Activated naive CD8-positive, alpha-beta T cell (primary cell): ENCODE data around the gene C11orf52.

Experiments used
- H3K27ac Mint-ChIP-seq: one replicate; pipeline ENCODE4 v1.8.0; 2021; ENCODE audit warnings: mixed read lengths
- H3K27me3 Mint-ChIP-seq: one replicate; pipeline ENCODE4 v1.8.0; 2021; ENCODE audit warnings: mixed read lengths
- H3K36me3 Mint-ChIP-seq: one replicate; pipeline ENCODE4 v1.8.0; 2021; ENCODE audit warnings: mixed read lengths
- H3K4me1 Mint-ChIP-seq: one replicate; pipeline ENCODE4 v1.8.0; 2021; ENCODE audit warnings: low read depth, mixed read lengths
- H3K4me3 Mint-ChIP-seq: one replicate; pipeline ENCODE4 v1.8.0; 2021; ENCODE audit warnings: mild to moderate bottlenecking, mixed read lengths
- H3K9me3 Mint-ChIP-seq: one replicate; pipeline ENCODE4 v1.8.0; 2021; ENCODE audit warnings: low read depth, mixed read lengths

Gene C11orf52

DNA sequence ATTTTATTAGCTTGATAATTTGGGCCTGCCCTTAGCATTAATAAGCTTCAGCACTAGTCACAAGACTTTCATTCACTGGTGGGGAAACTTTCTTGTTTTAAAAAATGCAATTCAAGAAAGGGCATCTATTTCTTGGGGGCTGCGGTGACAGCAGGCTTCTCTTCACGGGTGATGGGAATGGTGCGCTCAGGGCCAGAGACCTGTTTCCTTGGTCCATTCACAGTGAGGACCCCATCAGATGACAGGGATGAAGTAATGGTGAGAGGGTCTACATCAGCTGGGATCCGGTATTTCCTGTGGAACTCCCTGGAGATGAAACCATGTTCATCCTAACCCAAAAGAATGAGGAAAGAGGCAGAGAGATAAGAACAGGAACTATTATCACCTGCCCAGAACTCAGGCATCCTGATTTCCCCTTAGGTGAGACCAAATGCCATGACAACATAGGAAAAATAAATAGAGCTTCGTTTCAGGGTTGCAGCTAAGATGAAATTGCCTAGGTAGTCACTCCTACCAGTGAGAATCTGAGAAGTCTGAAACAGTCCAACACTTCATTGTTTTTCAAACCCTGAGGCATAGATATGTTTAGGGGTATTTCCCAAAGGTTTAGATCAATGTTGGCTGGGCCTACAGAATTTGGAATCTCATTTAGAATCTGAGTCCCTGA is 9.9 kb upstream of the C11orf52 start:
- Mint-ChIP-seq H3K27me3 (peaks cover 14% of the 10 kb centered on the region), H3K27ac (no peak overlapping the region), H3K36me3 (peaks cover 6% of the 10 kb centered on the region), H3K9me3 (no peaks in the 10 kb centered on the region), H3K4me1 (no peaks in the 10 kb centered on the region), H3K4me3 (no peak overlapping the region)

DNA sequence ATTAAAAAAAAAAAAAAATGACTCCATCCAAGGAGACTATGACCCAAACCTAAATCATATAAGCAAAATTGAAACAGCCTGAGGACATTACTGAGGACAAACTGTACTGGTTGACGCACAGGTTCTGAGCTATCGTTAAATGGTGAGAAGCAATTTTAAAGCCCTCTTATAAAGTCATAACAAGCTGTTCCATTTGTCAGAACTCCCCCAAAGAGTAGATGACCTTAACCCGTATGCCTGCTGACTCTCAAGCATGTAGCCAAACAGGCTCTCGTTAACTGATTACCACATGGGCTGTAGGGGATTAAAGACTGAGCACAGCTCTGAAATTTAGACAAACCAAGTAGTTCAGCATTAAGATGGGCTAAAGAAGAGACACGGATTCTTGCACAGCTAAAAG is 9.3 kb upstream of the C11orf52 start:
- Mint-ChIP-seq H3K4me1 (no peaks in the 10 kb centered on the region), H3K4me3 (no peak overlapping the region), H3K27ac (no peak overlapping the region), H3K36me3 (peaks cover 6% of the 10 kb centered on the region), H3K27me3 (peaks cover 16% of the 10 kb centered on the region), H3K9me3 (no peaks in the 10 kb centered on the region)

DNA sequence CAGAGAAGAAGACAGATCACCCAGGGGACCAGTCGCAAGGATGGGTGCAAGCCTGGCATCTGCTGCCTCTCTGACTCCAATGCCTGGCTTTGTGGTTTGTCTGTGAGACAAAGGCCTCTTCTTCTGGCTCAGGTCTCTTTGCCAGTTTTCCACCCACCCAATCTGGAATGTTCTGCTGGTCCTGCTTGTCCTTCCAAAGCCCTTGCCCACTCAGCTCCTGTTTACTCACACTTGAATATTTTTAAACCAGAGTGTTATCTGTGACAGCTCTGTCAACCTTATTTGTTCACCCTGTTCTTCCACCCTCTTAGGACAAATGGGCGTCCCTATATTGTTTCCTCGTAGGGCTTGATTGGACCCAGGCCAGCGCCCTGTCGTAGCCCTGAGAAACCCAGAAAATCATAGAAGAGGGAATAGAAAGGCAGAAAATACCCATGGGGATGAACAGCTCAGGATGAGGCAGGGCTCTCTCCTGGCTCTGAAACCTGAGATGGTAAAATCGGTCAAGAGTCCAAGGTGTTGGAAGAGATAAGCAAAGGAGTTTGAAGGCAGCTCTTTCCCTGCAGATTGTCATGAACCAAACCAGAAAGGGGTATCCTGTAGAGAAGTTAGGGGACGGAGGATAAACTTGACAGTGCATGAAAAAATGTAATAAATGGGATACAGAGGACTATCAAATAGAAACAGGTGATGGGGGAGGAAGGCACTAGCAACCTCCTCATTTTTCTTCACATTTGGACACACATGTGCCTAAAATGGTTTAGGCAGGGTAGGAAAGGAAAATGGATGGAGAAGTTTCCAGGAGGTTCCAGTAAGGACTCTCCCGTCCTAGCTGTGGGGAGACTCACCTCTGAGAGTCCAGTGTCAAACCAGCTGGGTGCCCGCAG is 7.8 kb upstream of the C11orf52 start:
- Mint-ChIP-seq H3K27me3 (peaks cover 18% of the 10 kb centered on the region), H3K4me3 (no peak overlapping the region), H3K27ac (no peak overlapping the region), H3K9me3 (no peaks in the 10 kb centered on the region), H3K4me1 (no peaks in the 10 kb centered on the region), H3K36me3 (no peaks in the 10 kb centered on the region)

DNA sequence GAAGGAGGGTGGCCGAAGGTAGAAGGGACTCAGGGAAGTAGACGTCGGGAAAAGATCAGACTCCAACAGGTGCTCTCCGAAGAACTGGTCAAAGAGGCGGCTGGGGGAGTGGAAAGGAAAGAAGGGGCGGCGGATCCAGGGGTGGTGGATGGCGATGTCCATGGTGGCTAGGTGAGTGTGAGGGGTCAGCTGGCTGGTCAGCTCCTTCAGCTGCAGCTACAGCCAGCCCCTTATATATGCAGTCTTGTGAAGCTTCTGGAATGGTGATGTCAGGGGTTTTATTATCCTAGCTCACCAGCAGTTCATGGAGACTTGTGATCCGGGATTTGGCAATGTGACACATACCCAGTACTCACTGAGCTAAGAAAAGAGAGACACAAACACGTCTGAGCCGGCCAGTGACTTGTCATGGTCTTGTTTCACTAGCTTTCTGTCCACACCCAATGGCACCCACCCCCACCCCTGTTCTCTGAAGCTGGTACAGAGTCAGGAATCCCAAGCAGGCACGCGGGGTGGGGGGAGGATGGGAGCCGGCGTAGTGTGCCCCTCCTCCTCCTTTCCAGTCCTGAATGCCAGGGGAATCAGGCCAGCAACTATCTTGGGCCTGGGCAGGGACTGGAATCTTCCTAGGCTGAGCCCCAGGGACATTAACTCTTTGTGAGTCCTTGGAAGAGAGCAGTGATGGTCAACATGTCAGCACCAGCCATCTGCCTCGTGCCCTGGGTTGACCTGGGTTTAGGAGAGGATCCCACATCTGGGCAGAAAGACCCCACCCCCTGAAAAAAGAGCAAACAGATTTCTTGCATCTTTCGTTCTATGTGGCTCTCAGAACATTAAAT is 6.9 kb upstream of the C11orf52 start, which contains the start of gene CRYAB:
CRYAB (minus strand) TSS at position 208 of the 839 bp plus-strand sequence; CDS start at position 162, 46 bp downstream.
- H3K27ac Mint-ChIP-seq, result no peak within 1 kb of the TSS
- H3K4me3 Mint-ChIP-seq, result no peak within 1 kb of the TSS
- H3K27me3 Mint-ChIP-seq, result peaks cover 20% of the 10 kb centered on the region
- no peaks in the 10 kb centered on the region for H3K36me3 Mint-ChIP-seq
- H3K9me3 Mint-ChIP-seq, result no peaks in the 10 kb centered on the region
- no peaks in the 10 kb centered on the region for H3K4me1 Mint-ChIP-seq

DNA sequence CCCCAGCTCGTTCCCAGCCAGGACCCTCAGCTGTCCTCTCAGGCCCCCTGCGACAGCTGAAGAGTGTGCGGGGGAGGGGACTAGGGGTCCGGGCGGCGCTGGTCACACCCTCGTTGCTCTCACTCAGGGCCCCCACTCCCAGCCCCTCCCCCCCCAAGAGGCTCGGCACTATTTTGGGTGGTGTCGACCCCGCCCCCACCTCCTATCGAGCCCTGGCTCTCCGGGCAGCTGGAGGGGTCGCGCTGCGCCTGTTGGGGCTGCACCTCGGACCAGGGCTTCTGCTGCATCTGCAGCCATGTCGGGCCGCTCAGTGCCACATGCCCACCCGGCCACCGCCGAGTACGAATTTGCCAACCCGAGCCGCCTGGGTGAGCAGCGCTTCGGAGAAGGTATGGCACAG is 6.2 kb upstream of the C11orf52 start, which contains the start of gene HSPB2:
HSPB2 (plus strand) TSS at position 200 of the 400 bp plus-strand sequence; CDS start at position 296, 96 bp downstream.
- Mint-ChIP-seq H3K9me3 (no peaks in the 10 kb centered on the region), H3K27ac (no peak within 1 kb of the TSS), H3K27me3 (peaks cover 23% of the 10 kb centered on the region), H3K36me3 (no peaks in the 10 kb centered on the region), H3K4me3 (no peak within 1 kb of the TSS), H3K4me1 (no peaks in the 10 kb centered on the region)

DNA sequence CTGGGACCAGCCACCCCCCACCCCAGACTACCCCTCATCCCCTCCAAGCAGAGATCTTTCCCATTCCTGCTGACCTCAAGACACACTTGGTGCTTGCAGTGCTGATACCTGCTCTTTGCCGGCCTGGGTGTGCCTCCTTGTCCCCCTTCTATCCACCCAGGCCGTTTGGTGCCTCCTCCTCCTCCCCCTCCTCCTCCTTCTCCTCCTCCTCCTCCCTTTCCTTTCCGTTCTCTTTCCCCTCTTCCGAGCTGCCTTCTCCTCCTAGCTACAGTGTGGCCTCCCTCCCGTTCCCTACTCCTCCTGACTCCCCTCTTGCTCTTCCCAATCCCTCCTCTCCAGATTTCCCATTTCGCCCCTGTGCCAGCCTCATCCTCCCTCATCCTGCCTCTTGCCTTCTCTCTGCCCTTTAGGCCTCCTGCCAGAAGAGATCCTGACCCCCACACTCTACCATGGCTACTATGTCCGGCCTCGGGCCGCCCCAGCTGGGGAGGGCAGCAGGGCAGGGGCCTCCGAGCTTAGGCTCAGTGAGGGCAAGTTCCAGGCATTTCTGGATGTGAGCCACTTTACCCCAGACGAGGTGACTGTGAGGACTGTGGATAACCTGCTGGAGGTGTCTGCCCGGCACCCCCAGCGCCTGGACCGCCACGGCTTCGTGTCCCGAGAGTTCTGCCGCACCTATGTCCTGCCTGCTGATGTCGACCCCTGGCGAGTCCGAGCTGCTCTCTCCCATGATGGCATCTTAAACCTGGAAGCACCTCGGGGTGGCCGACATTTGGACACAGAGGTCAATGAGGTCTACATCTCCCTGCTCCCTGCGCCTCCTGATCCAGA is 5.5 kb upstream of the C11orf52 start:
- Mint-ChIP-seq H3K4me3 (no peak overlapping the region), H3K36me3 (no peaks in the 10 kb centered on the region), H3K4me1 (no peaks in the 10 kb centered on the region), H3K9me3 (no peaks in the 10 kb centered on the region), H3K27me3 (peaks cover 28% of the 10 kb centered on the region), H3K27ac (no peak overlapping the region)

DNA sequence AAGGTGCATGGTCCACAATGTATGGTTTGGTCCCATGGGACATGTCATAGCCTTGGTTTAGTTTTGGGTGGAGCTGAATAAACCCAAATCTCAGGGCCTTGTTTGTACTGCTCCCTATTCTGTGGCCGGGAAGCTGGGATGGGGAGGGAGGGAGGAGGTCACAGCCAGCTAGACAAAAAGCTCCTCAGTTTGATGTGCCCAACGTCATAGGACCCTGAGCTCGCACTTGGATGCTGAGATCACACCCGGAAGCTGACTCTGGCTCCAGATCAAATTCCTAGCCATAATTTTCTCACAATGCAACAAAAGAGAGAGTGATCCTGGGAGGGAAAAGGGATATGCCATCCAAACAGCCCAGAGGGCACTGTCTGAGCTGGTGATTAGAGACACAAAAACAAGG is 4.7 kb upstream of the C11orf52 start:
- H3K27ac Mint-ChIP-seq, result no peak overlapping the region
- H3K4me3 Mint-ChIP-seq, result no peak overlapping the region
- no peaks in the 10 kb centered on the region for H3K9me3 Mint-ChIP-seq
- H3K27me3 Mint-ChIP-seq, result peaks cover 28% of the 10 kb centered on the region
- H3K4me1 Mint-ChIP-seq, result no peaks in the 10 kb centered on the region
- no peaks in the 10 kb centered on the region for H3K36me3 Mint-ChIP-seq

DNA sequence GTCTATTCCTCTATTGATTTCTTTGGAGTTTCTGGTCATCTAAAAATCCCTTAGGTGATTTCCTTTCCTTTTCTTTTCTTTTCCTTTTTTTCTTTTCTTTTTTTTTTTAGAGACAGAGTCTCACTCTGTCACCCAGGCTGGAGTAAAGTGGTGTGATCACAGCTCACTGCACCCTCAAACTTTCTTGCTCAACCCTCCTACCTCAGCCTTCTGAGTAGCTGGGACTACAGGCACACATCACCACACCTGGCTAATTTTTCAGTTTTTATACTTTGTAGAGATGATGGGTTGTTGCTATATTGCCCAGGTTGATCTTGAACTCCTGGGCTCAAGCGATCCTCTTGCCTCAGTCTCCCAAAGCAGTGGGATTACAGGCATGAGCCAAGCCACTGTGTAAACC is 1.9 kb upstream of the C11orf52 start:
- H3K27ac Mint-ChIP-seq, result no peak overlapping the region
- no peaks in the 10 kb centered on the region for H3K4me1 Mint-ChIP-seq
- H3K9me3 Mint-ChIP-seq, result no peaks in the 10 kb centered on the region
- H3K27me3 Mint-ChIP-seq, result peaks cover 23% of the 10 kb centered on the region
- H3K36me3 Mint-ChIP-seq, result no peaks in the 10 kb centered on the region
- H3K4me3 Mint-ChIP-seq, result no peak overlapping the region

DNA sequence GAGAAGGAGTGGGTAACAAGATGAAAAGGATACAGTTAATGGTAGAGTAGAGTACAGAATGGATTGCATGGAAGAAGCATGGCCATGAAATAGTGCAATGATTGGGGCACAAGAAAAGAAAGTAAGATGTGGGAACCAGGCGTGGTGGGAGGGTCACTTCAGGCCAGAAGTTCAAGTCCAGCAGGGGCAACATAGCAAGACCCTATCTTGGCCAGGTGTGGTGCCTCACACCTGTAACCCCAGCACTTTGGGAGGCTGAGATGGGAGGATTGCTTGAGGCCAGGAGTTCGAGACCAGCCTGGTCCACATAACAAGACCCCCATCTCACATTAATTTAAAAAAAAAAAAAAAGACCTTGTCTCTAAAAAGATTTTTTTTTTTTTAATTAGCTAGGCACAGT is 1.4 kb upstream of the C11orf52 start:
- Mint-ChIP-seq H3K4me3 (no peak overlapping the region), H3K9me3 (no peaks in the 10 kb centered on the region), H3K27me3 (peaks cover 23% of the 10 kb centered on the region), H3K27ac (no peak overlapping the region), H3K4me1 (no peaks in the 10 kb centered on the region), H3K36me3 (no peaks in the 10 kb centered on the region)

DNA sequence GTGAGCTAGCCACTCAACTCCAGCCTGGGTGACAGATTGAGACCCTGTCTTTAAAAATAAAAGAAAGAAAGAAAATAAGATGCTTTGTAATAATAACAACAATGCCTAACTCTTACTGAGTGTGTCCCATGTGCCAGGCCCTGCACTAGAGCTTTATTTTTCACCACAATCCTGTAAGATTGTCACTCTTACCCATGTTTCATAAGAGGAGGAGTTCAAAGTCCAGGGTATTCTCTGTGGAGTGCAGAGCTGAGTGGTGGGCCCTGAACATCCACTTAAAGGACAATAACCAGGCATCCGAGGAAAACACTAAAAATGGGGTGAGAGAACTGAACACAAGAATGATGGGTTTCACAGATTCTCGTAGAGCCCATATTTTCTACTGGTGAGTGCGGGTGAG is 925 bp upstream of the C11orf52 start:
- no peaks in the 10 kb centered on the region for H3K4me1 Mint-ChIP-seq
- H3K9me3 Mint-ChIP-seq, result no peaks in the 10 kb centered on the region
- peaks cover 23% of the 10 kb centered on the region for H3K27me3 Mint-ChIP-seq
- no peaks in the 10 kb centered on the region for H3K36me3 Mint-ChIP-seq
- no peak overlapping the region for H3K27ac Mint-ChIP-seq
- H3K4me3 Mint-ChIP-seq, result no peak overlapping the region

DNA sequence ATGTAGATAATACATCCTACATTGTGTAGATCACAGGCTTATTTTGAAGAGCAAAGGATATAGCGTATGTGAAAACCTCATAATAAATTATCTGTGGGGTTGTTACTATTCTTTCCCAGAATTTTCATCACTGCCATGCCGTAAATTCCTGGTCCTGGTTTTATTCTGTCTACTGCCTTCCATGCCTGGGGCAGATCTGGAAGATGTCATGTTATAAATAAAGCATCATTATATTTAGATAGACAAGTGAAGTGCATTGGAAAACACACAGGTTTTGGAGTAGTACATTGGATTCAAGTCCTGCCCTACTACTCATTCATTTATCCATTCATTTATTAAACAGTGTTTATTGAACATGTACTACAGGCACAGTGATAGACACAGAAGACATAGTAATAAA is 2.2 kb downstream of the C11orf52 start:
- Mint-ChIP-seq H3K36me3 (no peaks in the 10 kb centered on the region), H3K4me1 (peaks cover 3% of the 10 kb centered on the region), H3K27me3 (peaks cover 15% of the 10 kb centered on the region), H3K4me3 (no peak overlapping the region), H3K9me3 (no peaks in the 10 kb centered on the region), H3K27ac (no peak overlapping the region)

DNA sequence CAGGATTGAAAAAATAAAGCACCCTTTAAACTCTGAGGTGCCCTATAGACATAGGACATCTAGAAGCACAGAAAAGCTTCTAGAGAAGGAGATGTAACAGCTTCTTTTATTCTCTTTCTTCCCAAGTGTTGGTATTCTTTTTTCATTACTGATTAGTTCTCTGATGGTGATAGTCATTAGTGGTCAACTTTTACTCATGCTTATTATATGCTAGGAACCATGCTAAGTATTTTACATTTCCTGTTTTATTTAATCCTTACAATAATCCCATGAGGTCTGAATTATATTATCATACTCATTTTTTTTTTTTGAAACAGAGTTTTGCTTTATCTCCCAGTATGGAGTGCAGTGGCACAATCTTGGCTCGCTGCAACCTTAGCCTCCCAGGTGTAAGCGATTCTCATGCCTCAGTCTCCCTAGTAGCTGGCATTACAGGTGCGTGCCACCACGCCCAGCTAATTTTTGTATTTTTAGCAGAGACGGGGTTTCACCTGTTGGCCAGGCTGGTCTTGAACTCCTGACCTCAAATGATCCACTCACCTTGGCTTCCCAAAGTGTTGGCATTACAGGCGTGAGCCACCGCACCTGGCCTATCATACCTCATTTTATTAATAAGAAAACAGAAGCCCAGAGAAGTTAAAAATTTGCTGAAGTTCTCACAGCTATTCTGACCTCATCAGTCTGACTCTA is 3.0 kb downstream of the C11orf52 start:
- H3K4me1 Mint-ChIP-seq, result peaks cover 10% of the 10 kb centered on the region
- H3K9me3 Mint-ChIP-seq, result no peaks in the 10 kb centered on the region
- peaks cover 11% of the 10 kb centered on the region for H3K27me3 Mint-ChIP-seq
- no peak overlapping the region for H3K4me3 Mint-ChIP-seq
- no peaks in the 10 kb centered on the region for H3K36me3 Mint-ChIP-seq
- H3K27ac Mint-ChIP-seq, result no peak overlapping the region

DNA sequence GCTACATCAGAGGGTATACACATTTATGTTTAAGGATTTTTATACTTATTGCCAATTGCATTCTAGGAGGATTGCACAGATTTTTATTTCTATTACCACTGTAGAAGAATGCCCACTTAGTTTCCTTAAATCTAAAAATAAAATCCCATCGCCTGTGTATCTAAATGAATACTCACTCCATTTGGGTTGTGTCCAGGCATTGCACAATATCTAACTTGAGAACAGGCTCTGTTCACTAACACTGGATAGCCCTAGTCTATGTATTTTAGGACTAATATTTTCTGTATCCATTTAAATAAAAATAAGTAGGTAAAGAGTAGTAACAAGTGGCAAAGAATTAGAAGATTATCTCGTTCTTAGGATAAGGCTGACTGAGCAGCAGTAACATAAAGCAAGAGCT is 4.1 kb downstream of the C11orf52 start:
- H3K27me3 Mint-ChIP-seq, result peaks cover 7% of the 10 kb centered on the region
- peaks cover 16% of the 10 kb centered on the region for H3K4me1 Mint-ChIP-seq
- H3K4me3 Mint-ChIP-seq, result no peak overlapping the region
- no peaks in the 10 kb centered on the region for H3K9me3 Mint-ChIP-seq
- no peak overlapping the region for H3K27ac Mint-ChIP-seq
- H3K36me3 Mint-ChIP-seq, result no peaks in the 10 kb centered on the region

DNA sequence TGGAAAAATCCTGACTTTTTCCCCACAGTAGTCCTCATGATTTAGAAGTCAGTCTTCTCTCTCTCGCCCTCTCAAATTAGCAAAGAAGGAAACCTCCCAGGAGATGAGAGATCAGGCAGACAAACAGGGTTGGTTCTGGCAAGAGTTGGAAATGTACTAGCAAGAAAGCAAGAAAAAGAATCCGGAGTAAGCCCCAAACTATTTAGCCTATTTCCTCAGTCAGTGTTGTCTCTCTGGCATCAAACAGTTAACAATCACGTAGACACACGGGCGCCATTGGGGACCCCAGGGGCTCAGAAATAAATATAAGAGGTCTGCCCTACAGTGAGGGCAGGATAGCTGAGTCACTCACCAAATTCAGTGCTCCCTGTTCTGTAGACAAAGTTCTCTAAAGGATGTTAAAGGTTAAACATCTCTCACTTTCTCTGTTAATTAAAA is 4.7 kb downstream of the C11orf52 start:
- H3K36me3 Mint-ChIP-seq, result no peaks in the 10 kb centered on the region
- no peaks in the 10 kb centered on the region for H3K9me3 Mint-ChIP-seq
- peaks cover 3% of the 10 kb centered on the region for H3K27me3 Mint-ChIP-seq
- peaks cover 16% of the 10 kb centered on the region for H3K4me1 Mint-ChIP-seq
- H3K27ac Mint-ChIP-seq, result no peak overlapping the region
- H3K4me3 Mint-ChIP-seq, result no peak overlapping the region
